ENCODE data around the gene SGMS2.
"Not testable (repeated sequence)": the region's sequence is repeated elsewhere in the genome, so short reads cannot be mapped to it uniquely, and the experiment has no call there.

Gene SGMS2

DNA sequence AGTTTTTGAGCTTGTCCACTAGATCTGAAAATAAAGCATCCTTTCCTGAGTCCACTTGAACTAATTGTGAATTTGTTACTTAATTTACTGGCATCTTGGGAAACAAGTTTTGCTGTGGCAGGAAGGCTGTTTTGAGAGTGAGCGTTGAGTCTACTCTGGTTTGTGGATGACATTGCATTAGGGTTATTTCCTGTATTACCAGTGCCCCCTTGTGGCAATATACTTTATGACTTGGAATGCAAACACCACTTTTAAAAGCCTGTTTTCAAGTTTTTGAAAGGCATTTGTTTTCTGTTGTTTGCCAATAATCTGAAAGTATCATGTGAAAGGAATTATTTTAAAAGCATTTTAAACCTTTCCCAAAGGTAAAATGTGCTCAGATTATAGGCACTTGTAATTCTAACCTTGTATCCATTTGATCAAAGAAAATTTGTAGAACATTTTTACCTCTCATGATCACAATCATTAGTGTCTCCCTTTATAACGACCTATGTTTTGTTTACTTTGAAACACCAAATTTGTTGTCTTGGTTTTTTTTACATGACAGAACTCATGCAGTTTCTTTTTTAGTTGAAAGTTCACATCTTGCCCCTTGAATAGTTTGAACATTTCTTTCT lies 88.7 kb downstream of the SGMS2 start:
- DNase-seq (ENCODE audit: low spot score) = peak; percentile 43

GRCh38 chr4:107915220-107915619 lies 90.5 kb downstream of the SGMS2 start:
- DNase-seq (ENCODE audit: low spot score) = no peak

GRCh38 chr4:107916623-107917022 lies 91.9 kb downstream of the SGMS2 start:
- no peak for DNase-seq (ENCODE audit: low spot score)

DNA sequence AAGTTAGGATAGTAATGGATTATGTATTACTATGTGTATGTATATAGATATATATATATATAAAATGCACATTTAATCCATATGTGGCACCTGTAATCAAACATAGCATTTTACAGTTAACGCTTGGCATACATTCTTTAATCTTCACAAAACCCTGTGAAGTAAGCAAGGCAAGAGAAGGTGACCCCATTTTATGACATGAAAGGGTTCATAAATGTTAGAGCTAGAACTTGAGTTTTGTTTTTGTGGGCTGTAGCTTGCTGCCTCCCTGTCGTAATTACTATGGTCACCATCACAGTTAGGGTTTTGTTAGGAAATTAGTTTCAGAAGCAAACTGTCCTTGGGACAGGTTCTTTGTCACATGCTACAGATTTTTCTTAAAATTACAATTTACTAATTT lies 92.8 kb downstream of the SGMS2 start:
- no peak for DNase-seq (ENCODE audit: low spot score)

GRCh38 chr4:107922486-107923473 lies 98.0 kb downstream of the SGMS2 start:
- no peak for DNase-seq (ENCODE audit: low spot score)

- not testable (repeated sequence) for DNase-seq (ENCODE audit: low spot score)
Measured at GRCh38 chr4:107925713-107926112, 101.0 kb downstream of the SGMS2 start.

DNA sequence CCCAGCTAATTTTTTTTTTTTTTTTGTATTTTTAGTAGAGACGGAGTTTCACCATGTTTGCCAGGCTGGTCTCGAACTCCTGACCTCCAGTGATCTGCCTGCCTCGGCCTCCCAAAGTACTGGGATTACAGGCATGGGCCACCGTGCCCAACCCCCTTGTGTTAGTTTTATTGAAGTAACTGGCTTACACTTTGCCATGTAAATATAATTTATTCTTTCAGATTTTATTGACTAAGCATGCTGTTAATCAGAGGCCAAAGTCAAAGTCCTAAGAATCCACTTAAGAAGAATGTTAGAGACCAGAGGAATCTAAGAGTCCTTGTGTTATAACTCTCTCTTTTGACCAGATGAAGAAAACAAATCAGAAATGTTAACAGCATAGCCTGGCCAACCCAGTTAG lies 102.1 kb downstream of the SGMS2 start:
- not testable (repeated sequence) for DNase-seq (ENCODE audit: low spot score)

- DNase-seq (ENCODE audit: low spot score) = no peak
Measured at GRCh38 chr4:107930821-107931774, 106.4 kb downstream of the SGMS2 start, which contains the start of gene CYP2U1. Gene CYP2U1 (plus strand): TSS chr4:107931549. CDS start chr4:107931644, 95 bp downstream.

DNA sequence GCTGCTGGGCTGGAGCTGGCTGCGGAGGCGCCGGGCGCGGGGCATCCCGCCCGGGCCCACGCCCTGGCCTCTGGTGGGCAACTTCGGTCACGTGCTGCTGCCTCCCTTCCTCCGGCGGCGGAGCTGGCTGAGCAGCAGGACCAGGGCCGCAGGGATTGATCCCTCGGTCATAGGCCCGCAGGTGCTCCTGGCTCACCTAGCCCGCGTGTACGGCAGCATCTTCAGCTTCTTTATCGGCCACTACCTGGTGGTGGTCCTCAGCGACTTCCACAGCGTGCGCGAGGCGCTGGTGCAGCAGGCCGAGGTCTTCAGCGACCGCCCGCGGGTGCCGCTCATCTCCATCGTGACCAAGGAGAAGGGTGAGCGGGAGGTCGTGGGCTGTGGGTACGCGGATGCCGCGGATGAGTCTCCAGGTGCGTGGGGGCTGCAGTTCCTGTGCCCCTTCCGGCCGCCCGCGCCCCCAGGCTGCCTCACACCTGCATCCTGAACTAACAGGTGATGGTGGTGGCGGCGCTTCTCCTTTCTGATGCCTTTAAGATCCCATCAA lies 107.1 kb downstream of the SGMS2 start:
- no peak for DNase-seq (ENCODE audit: low spot score)

DNA sequence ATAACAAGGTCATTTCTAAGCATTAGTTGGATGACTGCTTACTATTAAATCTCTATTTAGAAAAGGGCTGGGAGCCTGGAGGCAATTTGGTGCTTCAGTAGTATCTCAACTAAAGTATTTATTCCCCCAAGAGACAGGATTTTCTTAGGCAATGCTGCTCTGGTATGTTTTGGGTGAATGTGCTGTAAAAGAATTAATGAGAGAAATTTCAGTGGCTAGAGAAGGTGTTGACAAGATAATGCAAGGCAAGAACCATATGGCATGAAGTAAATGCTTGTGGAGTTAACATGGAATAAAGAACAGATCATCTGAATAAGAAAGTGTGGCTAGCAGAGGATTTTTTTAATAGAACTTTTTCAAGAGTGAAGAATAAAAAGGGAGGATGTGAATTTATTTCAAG lies 110.5 kb downstream of the SGMS2 start:
- DNase-seq (ENCODE audit: low spot score) = no peak

DNA sequence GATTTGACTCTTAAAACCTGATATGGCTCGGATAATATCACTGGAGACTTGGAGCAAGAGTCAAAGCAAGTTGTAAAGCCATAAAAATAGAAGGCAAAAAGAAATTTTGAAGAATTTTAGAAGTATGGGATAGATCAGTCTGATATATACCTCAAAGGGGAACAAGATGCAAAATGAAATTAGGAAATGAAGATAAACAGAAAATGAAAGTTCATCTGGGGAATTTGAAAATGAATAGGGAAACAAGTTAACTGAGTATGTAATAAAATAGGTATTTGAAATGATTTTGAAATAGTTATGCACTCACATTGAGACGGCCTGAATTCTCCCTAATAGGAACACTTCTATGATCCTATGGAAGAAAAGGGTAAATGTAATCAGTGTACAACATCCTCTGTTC lies 112.3 kb downstream of the SGMS2 start:
- DNase-seq (ENCODE audit: low spot score) = no peak

GRCh38 chr4:107939307-107939706 lies 114.6 kb downstream of the SGMS2 start:
- DNase-seq (ENCODE audit: low spot score) = no peak

- DNase-seq (ENCODE audit: low spot score) = no peak
Measured at GRCh38 chr4:107945809-107946208, 121.1 kb downstream of the SGMS2 start.

GRCh38 chr4:107950746-107951540 lies 126.2 kb downstream of the SGMS2 start:
- no peak for DNase-seq (ENCODE audit: low spot score)

GRCh38 chr4:107951551-107951950 lies 126.8 kb downstream of the SGMS2 start:
- DNase-seq (ENCODE audit: low spot score) = no peak

DNA sequence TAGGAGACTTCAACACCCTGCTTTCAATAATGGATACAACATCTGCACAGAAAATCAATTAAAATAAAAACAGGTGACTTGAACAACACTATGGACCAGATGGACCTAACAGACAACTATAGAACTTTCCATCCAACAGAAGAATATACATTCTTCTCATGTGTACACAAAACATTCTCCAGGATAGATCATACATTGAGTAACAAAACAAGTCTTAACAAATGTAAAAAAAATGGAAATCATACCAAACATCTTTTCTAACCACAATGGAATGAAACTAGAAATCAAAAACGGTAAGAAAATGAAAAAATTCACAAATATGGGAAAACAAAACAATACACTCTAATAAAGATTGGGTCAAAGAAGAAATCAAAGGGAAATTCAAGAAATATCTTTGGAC lies 131.3 kb downstream of the SGMS2 start:
- no peak for DNase-seq (ENCODE audit: low spot score)
